ENCODE measurements around the gene YIF1A. TPM values are rescaled to one million over a fixed set of nuclear protein-coding genes. Genes with fewer than 3 reads are reported as not detected.
"Not testable (repeated sequence)": the region's sequence is repeated elsewhere in the genome, so short reads cannot be mapped to it uniquely, and the experiment has no call there.

The YIF1A gene
- total RNA-seq, 3 donors from 2014 or later, result 56.8 to 61.4 (median 57.7) TPM

- no peaks in the 10 kb centered on the region for H3K9me3 ChIP-seq
- H3K27me3 ChIP-seq, result no peaks in the 10 kb centered on the region
- H3K4me1 ChIP-seq, result no peaks in the 10 kb centered on the region
- no peak for TF ChIP-seq POLR2AphosphoS5 (IDR thresholded peaks at IDR 0.05)
- TF ChIP-seq, protein P1, sequence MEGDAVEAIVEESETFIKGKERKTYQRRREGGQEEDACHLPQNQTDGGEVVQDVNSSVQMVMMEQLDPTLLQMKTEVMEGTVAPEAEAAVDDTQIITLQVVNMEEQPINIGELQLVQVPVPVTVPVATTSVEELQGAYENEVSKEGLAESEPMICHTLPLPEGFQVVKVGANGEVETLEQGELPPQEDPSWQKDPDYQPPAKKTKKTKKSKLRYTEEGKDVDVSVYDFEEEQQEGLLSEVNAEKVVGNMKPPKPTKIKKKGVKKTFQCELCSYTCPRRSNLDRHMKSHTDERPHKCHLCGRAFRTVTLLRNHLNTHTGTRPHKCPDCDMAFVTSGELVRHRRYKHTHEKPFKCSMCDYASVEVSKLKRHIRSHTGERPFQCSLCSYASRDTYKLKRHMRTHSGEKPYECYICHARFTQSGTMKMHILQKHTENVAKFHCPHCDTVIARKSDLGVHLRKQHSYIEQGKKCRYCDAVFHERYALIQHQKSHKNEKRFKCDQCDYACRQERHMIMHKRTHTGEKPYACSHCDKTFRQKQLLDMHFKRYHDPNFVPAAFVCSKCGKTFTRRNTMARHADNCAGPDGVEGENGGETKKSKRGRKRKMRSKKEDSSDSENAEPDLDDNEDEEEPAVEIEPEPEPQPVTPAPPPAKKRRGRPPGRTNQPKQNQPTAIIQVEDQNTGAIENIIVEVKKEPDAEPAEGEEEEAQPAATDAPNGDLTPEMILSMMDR (IDR thresholded peaks at IDR 0.05), result no peak
- no peak for TF ChIP-seq POLR2A (IDR thresholded peaks at IDR 0.05)
- no peak for DNase-seq (ENCODE audit: low spot score in 2 of 2)
- H3K27ac ChIP-seq, result no peak overlapping the region
- intact Hi-C loops (cut with DNase I; ENCODE audit: low total_unique reads), result no loop called here
- H3K4me3 ChIP-seq, result no peak overlapping the region
- H3K36me3 ChIP-seq, result no peaks in the 10 kb centered on the region
These were observed 29.7 kb downstream of the YIF1A start for GRCh38 chr11:66259225-66259624.

GRCh38 chr11:66258473-66258893 is 30.5 kb downstream of the YIF1A start:
- Histone ChIP-seq H3K4me3 (peak overlapping the region; percentile 90 to 99 (median 95)), H3K27me3 (no peaks in the 10 kb centered on the region), H3K36me3 (no peaks in the 10 kb centered on the region), H3K27ac (peak overlapping the region; percentile 80 to 83), H3K9me3 (no peaks in the 10 kb centered on the region), H3K4me1 (no peaks in the 10 kb centered on the region)
- intact Hi-C loops (cut with DNase I; ENCODE audit: low total_unique reads), result no loop called here
- no peak for DNase-seq (ENCODE audit: low spot score in 2 of 2)
- TF ChIP-seq, protein P1 (IDR thresholded peaks at IDR 0.05), result peak in 1 of 3 donors; percentile 3
- TF ChIP-seq POLR2AphosphoS5 (IDR thresholded peaks at IDR 0.05), result no peak

GRCh38 chr11:66253081-66253480 is 35.9 kb downstream of the YIF1A start:
- H3K27ac ChIP-seq; intact Hi-C loops (cut with DNase I; ENCODE audit: low total_unique reads); H3K4me3 ChIP-seq; H3K4me1 ChIP-seq; DNase-seq (ENCODE audit: low spot score in 2 of 2); H3K36me3 ChIP-seq; H3K9me3 ChIP-seq; H3K27me3 ChIP-seq: not testable (repeated sequence)

DNA sequence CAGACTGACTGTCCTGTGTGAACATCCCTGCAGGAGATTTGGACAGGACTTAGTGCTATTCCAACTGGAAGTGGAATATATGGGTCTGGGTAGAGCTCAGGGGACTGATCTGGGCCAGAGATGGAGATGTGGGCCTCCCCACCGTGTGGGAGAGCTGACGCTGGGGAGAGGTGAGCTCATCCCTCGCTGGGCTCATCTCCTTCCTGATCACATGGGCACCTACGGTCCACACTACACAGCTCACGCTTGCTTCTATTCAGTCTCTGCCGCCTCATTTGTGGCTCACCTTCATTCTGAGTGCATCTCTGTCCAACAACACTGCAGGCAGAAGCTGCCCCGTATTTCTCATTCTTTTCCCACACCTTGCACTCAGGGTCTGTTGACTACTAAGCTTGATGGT is 37.1 kb downstream of the YIF1A start:
- no peaks in the 10 kb centered on the region for H3K36me3 ChIP-seq
- no peak for DNase-seq (ENCODE audit: low spot score in 2 of 2)
- no peaks in the 10 kb centered on the region for H3K27me3 ChIP-seq
- intact Hi-C loops (cut with DNase I; ENCODE audit: low total_unique reads), result no loop called here
- H3K4me3 ChIP-seq, result no peak overlapping the region
- no peak overlapping the region for H3K27ac ChIP-seq
- TF ChIP-seq POLR2A (IDR thresholded peaks at IDR 0.05) (no peak), POLR2AphosphoS5 (IDR thresholded peaks at IDR 0.05) (no peak)
- TF ChIP-seq, protein P1 (IDR thresholded peaks at IDR 0.05), result no peak
- H3K9me3 ChIP-seq, result no peaks in the 10 kb centered on the region
- H3K4me1 ChIP-seq, result no peaks in the 10 kb centered on the region

DNA sequence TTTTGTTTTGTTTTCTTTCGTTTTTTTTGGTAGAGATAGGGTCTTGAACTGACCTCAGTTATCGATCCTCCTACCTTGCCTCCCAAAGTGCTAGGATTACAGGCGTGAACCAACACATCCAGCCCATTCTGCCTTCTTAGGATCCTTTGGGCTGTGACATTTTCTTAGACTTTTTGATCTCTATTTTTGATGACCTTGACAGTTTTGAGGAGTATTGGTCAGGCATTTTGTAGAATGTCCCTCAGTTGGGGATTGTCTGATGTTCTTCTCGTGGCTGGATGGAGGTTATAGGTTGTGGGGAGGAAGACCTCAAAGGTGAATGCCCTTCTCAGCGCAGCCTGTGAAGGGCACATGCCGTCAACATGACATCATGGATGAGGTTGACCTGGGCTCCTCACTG is 40.0 kb downstream of the YIF1A start:
- Histone ChIP-seq H3K36me3 (no peaks in the 10 kb centered on the region), H3K27ac (no peak overlapping the region), H3K27me3 (no peaks in the 10 kb centered on the region), H3K9me3 (no peaks in the 10 kb centered on the region), H3K4me3 (no peak overlapping the region), H3K4me1 (no peaks in the 10 kb centered on the region)
- no peak for DNase-seq (ENCODE audit: low spot score in 2 of 2)
- intact Hi-C loops (cut with DNase I; ENCODE audit: low total_unique reads), result no loop called here
- TF ChIP-seq POLR2AphosphoS5 (IDR thresholded peaks at IDR 0.05) (no peak), POLR2A (IDR thresholded peaks at IDR 0.05) (no peak)
- TF ChIP-seq, protein P1 (IDR thresholded peaks at IDR 0.05), result no peak

DNA sequence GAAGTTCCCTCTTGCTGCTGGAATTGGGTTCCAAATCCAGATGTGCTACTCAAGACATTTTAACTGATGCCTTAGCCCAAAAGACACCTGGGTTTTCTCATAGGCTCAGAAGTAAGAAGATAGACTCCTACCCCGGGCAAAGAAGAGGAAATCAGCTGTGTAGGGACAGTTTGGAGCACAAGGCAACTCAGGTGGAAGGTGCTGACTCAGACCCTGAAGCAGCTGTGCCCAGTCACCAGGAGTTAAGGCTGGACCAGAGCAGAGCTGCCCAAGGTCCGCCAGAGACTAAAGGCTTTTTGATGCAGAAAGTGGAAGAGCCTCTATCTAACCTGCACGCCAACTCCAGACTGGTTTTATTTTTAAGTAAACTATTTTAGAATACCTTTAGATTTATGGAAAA is 41.1 kb downstream of the YIF1A start:
- no peak overlapping the region for H3K4me3 ChIP-seq
- no peaks in the 10 kb centered on the region for H3K36me3 ChIP-seq
- DNase-seq (ENCODE audit: low spot score in 2 of 2), result no peak
- H3K27ac ChIP-seq, result no peak overlapping the region
- TF ChIP-seq POLR2A (IDR thresholded peaks at IDR 0.05) (no peak), POLR2AphosphoS5 (IDR thresholded peaks at IDR 0.05) (no peak)
- TF ChIP-seq, protein P1 (IDR thresholded peaks at IDR 0.05), result no peak
- no peaks in the 10 kb centered on the region for H3K4me1 ChIP-seq
- intact Hi-C loops (cut with DNase I; ENCODE audit: low total_unique reads), result no loop called here
- no peaks in the 10 kb centered on the region for H3K9me3 ChIP-seq
- H3K27me3 ChIP-seq, result no peaks in the 10 kb centered on the region
